Fibroblast of lung (primary cell): ENCODE results near the gene PPP2R5C.

Experiments
- CTCF ChIP-seq, 2 donors: IDR thresholded peaks in 1 of 2; conservative IDR thresholded peaks in 1 of 2; 1 replicate in 1 of 2; 2 replicates in 1 of 2; pipeline ENCODE4 v1.5.1; 2011 to 2012; ENCODE audit warnings: low read length in 2 of 2, control low read depth in 1 of 2, inconsistent platforms in 1 of 2, low read depth in 1 of 2, mild to moderate bottlenecking in 1 of 2
- EZH2 ChIP-seq: IDR thresholded peaks from 2 replicates; pipeline ENCODE4 v1.5.1; 2012; ENCODE audit warnings: low read length, control low read depth, mild to moderate bottlenecking; ENCODE audit errors: missing control alignments

DNA sequence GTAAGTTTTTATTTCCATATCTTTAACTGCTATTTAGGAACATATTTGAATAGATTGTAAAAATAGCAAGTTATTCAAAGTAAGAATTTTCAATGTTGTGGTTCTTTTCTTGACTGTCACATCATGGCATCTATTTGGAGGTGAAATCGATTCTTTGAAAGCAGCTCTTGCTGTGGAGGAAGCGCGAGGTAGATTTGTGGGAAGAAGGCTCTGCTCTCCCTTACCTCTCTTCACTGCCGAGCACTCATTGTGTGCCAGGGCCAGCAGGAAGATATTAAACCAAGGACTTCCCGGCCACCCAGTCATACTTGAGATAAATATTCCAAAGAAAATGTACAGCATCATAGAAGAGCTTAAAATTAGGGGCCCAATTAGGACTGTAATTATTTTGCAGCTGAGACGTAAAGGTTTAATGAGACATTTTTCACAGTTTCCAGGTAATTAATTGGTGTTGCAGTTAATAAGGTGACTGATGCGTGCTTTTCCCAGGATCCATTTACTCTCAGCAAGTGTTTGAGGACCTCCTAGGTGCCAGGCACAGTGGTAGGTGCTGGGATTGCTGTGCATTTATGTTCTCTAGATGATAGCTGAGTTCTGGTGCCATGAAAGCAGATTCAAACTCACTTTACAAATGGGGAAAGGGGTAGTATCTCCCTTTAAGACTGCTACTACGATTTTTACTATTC is 113.7 kb downstream of the PPP2R5C start:
- no peak for TF ChIP-seq CTCF (conservative IDR thresholded peaks at IDR 0.05 in 1 of 2, IDR thresholded peaks at IDR 0.05 in 1 of 2; ENCODE audit: low read depth in 1 of 2, low read length in 2 of 2)
- TF ChIP-seq EZH2 = no peak
